AG09309 (cell line): ENCODE measurements around the gene OSBPL6.
A peak's percentile ranks its signal among the peaks of the same experiment; 100 is the strongest.
"Not testable (repeated sequence)": the region's sequence is repeated elsewhere in the genome, so short reads cannot be mapped to it uniquely, and the experiment has no call there.

Experiments used
- DNase-seq: peaks from one replicate; pipeline ENCODE4 v3.0.0-alpha.2; 2010; ENCODE audit warnings: low read depth
- H3K4me3 ChIP-seq: 2 replicates; pipeline ENCODE4 v1.5.1; 2011; ENCODE audit warnings: mild to moderate bottlenecking, low read depth, low read length, moderate library complexity; ENCODE audit not compliant: control insufficient read depth
- TF ChIP-seq, protein P1 (sequence below): IDR thresholded peaks from 2 replicates; pipeline ENCODE4 v1.5.1; 2011; ENCODE audit warnings: mild to moderate bottlenecking, low read depth, low read length, inconsistent platforms; ENCODE audit not compliant: insufficient read depth, control insufficient read depth; ENCODE audit errors: missing control alignments

The OSBPL6 gene

DNA sequence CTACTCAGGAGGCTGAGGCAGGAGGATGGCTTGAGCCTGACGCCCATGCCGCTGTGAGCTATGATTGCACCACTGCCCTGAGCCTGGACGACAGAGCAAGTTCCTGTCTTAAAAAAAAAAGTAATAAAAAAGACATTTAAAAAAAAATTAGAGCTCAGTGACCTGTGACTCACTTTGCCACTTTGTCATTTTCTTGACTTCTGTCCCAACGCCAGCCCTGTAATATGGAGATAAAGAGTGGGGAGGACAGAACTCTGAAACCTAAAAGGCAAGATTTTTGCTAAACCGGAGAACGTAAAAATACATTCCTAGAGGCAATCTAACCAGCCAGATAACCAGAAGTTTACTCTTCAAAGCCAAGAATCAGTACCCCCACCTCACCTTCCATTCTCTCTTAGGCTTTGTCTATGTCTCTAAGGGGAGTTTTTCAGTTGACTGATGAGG lies 207.7 kb downstream of the OSBPL6 start:
- DNase-seq: no peak
- TF ChIP-seq, protein P1, sequence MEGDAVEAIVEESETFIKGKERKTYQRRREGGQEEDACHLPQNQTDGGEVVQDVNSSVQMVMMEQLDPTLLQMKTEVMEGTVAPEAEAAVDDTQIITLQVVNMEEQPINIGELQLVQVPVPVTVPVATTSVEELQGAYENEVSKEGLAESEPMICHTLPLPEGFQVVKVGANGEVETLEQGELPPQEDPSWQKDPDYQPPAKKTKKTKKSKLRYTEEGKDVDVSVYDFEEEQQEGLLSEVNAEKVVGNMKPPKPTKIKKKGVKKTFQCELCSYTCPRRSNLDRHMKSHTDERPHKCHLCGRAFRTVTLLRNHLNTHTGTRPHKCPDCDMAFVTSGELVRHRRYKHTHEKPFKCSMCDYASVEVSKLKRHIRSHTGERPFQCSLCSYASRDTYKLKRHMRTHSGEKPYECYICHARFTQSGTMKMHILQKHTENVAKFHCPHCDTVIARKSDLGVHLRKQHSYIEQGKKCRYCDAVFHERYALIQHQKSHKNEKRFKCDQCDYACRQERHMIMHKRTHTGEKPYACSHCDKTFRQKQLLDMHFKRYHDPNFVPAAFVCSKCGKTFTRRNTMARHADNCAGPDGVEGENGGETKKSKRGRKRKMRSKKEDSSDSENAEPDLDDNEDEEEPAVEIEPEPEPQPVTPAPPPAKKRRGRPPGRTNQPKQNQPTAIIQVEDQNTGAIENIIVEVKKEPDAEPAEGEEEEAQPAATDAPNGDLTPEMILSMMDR: no peak
- H3K4me3 ChIP-seq: no peak overlapping the region

DNA sequence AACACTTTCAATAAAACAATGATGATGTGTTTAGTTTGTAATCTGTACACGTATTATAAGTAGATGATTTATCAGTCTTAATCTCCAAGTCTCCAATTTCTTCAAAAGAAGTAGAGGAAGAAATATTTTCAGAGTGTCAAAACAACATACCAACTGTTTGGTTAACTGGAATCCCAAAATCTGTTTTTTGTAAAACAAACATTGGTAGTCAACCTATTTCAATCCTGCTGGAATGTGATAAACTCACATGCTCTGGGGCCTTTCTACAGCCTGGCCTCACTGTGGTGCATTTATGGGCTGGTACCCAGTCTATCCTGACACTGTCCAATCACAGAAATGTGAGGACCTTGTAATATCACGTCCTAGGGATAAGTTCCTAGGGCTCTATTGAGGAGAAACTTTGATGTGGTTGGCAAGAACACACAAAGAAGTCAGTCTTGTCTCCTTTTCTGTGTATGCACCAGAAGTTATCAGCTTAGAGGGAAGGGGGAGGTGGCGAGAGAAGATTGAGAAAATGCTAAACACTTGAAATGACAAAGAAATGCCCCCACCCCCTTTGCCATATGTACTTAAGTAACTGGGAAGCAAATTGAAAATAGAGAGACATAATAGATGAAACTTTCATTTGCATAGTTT lies 209.5 kb downstream of the OSBPL6 start:
- TF ChIP-seq, protein P1: no peak
- H3K4me3 ChIP-seq: no peak overlapping the region
- no peak for DNase-seq

DNA sequence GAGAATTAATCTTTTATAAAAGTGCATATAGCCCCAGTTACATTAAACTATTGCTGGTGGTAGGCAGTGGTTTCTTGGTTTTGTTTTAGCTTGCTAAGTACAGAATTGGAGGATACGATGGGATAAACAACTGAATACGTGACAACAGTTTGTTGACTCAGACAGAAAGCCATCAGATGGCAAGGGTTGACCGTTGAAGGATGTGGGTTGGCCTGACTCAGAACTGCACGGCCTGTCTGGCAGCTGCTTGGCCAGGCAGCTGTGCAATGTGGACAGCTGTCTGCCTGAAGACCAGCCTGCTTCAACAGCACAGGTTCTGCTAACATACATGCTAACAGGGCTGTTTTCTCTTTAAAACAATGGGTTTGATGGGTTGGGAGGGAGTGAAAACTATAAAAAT lies 210.1 kb downstream of the OSBPL6 start:
- H3K4me3 ChIP-seq: no peak overlapping the region
- peak; percentile 59 for DNase-seq
- TF ChIP-seq, protein P1: no peak

DNA sequence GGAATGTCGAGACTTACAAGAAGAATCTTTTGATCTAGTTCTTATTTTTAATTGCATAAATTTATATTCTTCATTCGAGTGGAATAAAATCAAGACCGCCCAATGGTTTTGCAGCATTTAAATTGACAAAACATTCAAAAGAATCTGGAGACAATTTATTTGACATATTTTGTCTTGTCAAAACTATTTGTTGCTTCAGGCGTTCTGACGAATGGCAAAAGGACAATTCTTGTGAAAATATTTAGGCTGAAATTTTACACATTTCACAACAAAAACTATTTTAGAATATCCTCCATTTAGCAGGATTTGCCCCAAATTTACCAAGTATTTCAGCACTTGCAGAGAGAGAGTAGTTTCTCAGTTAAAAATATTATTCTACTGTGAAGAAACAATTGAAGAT lies 214.9 kb downstream of the OSBPL6 start:
- TF ChIP-seq, protein P1: no peak
- H3K4me3 ChIP-seq: no peak overlapping the region
- DNase-seq: no peak

DNA sequence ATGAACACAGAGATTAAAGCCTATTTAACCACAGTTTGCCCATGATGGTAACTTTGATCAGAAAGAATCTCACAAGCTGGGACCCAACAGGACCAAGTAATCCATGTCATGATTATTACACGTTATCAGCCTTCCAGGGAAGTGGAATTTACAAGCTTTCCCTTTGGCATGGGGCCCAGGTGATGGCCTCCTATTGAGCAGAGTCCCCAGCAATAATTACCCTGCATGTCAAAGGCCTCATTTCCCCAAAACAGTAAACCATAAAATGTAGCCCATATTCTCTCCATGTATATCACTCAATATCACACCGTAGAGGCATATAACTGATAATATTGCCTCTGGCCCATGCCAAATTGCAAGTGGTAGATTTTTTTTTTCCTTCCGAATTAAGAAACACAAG lies 217.7 kb downstream of the OSBPL6 start:
- DNase-seq: no peak
- no peak overlapping the region for H3K4me3 ChIP-seq
- TF ChIP-seq, protein P1: no peak

DNA sequence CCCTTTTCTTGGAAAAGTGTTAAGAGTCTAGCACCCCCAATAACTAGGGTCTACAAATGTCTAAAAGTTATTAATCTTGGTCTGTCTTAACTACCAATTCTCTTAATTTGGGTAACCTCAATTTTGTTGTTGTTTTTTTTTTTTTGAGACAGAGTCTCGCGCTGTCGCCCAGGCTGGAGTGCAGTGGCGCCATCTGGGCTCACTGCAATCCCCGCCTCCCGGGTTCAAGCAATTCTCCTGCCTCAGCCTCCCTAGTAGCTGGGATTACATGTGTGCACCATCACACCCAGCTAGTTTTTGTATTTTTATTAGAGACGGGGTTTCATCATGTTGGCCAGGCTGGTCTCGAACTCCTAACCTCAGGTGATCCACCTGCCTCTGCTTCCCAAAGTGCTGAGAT lies 218.1 kb downstream of the OSBPL6 start:
- DNase-seq, H3K4me3 ChIP-seq: not testable (repeated sequence)

DNA sequence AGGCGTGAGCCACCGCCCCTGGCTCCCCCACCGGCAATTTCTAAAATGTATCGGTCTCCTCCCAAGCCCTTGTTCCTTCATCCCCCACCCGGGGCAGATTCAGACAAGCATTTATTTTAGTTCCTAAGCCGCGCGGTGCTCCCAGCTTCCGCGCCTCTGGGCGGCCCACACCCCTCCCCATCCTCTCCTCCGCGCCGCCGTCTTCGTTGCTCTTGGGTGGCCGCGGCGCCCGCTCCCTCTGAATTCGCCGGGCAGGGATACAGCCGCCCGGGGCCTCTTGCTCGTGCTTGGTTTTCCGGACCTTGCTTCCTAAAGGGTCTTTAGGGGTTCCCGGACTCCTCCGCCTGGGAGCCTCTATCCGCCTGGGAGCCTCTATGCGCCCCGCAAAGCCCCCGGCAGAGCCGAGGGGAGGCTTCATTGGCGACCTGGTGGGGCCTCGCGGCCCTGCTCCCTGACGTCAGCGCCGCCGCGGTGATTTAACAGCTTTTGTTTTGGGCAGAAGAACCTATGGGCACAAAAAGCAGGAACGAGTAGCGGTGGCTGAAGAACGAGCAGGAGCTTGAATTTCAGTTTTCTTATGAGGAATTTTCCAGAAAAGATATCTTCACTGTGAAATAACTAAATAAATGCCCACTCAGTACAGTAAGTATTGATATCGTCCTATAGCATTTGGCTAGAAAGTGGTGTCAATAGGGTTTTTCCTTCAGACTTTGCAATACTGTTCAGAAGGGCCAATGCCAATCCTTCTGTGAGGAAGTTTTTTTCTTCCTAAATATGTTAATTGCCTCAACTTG lies 219.4 kb downstream of the OSBPL6 start:
- H3K4me3 ChIP-seq: peak overlapping the region; percentile 68
- TF ChIP-seq, protein P1: no peak
- DNase-seq: no peak
